CD8-positive, alpha-beta memory T cell (primary cell): Measurements from ENCODE around the gene FH. TPM values are rescaled to one million over a fixed set of nuclear protein-coding genes. Genes with fewer than 3 reads are reported as not detected.

ENCODE experiments used
- CTCF ChIA-PET: fragments of 350-600 bp; sonication (Branson Sonifier 250); formaldehyde crosslinking; loops from one replicate; lab custom pipeline; 2021; ENCODE audit warnings: antibody characterized with exemption; lab: Charles Lee
- POLR2A ChIA-PET: fragments of 350-600 bp; sonication (Branson Sonifier 250); formaldehyde crosslinking; loops from one replicate; lab custom pipeline; 2021; ENCODE audit warnings: antibody characterized with exemption; lab: Charles Lee
- DNase-seq, 5 donors: peaks; one replicate each; pipeline versions ENCODE4 v3.0.0 to v3.0.0-alpha.2; 2020 to 2022; ENCODE audit warnings: mixed read lengths in 1 of 5
- H3K27ac ChIP-seq: one replicate; pipeline ENCODE4 v1.7.0; 2013; ENCODE audit warnings: low read depth, mild to moderate bottlenecking, low read length, moderate library complexity
- H3K27me3 ChIP-seq: 2 replicates; pipeline ENCODE4 v1.7.0; 2013; ENCODE audit warnings: low read length, mild to moderate bottlenecking; ENCODE audit not compliant: insufficient read depth, poor library complexity, severe bottlenecking
- H3K36me3 ChIP-seq: 2 replicates; pipeline ENCODE4 v1.7.0; 2013; ENCODE audit warnings: mild to moderate bottlenecking, low read length, moderate library complexity; ENCODE audit not compliant: insufficient read depth
- H3K4me1 ChIP-seq: 2 replicates; pipeline ENCODE4 v1.7.0; 2013; ENCODE audit warnings: mild to moderate bottlenecking, low read length, moderate library complexity; ENCODE audit not compliant: insufficient read depth
- H3K4me3 ChIP-seq: 2 replicates; pipeline ENCODE4 v1.7.0; 2013; ENCODE audit warnings: mild to moderate bottlenecking, low read length
- H3K9me3 ChIP-seq: 2 replicates; pipeline ENCODE4 v1.7.0; 2013; ENCODE audit warnings: mild to moderate bottlenecking, low read length
- H3K27ac Mint-ChIP-seq, 8 donors: one replicate each; pipeline ENCODE4 v1.8.0; 2020 to 2021; ENCODE audit warnings: mixed read lengths in 8 of 8, mild to moderate bottlenecking in 6 of 8, inconsistent platforms in 3 of 8, moderate library complexity in 3 of 8
- H3K27me3 Mint-ChIP-seq, 2 donors: one replicate each; pipeline ENCODE4 v1.8.0; 2020 to 2021; ENCODE audit warnings: mixed read lengths in 2 of 2, mild to moderate bottlenecking in 1 of 2, moderate library complexity in 1 of 2
- H3K36me3 Mint-ChIP-seq, 3 donors: one replicate each; pipeline ENCODE4 v1.8.0; 2020 to 2021; ENCODE audit warnings: mixed read lengths in 3 of 3, inconsistent platforms in 1 of 3, mild to moderate bottlenecking in 1 of 3
- H3K4me1 Mint-ChIP-seq, 3 donors: one replicate each; pipeline ENCODE4 v1.8.0; 2020 to 2021; ENCODE audit warnings: mixed read lengths in 3 of 3, inconsistent platforms in 1 of 3, mild to moderate bottlenecking in 1 of 3
- H3K4me3 Mint-ChIP-seq, 7 donors: one replicate each; pipeline ENCODE4 v1.8.0; 2020 to 2021; ENCODE audit warnings: mixed read lengths in 7 of 7, mild to moderate bottlenecking in 6 of 7, moderate library complexity in 4 of 7, inconsistent platforms in 2 of 7
- H3K9me3 Mint-ChIP-seq, 5 donors: one replicate each; pipeline ENCODE4 v1.8.0; 2020 to 2022; ENCODE audit warnings: mixed read lengths in 5 of 5, mild to moderate bottlenecking in 3 of 5, moderate library complexity in 2 of 5, inconsistent platforms in 1 of 5
- polyA plus RNA-seq: library from polyadenylated mRNA; unstranded; fragments of 300-500 nt; fragmentation: Illumina TruSeq; gene quantifications from one replicate; pipeline ENCODE4 v1.2.3, GENCODE V29; 2021
- total RNA-seq, 2 experiments: library from RNA; stranded (reverse); gene quantifications; one replicate each; pipeline ENCODE4 v1.2.3, GENCODE V29; 2021

FH gene
- total and polyA plus RNA-seq, 3 experiments from 2014 or later: 27.2 to 101 (median 99.8) TPM

DNA sequence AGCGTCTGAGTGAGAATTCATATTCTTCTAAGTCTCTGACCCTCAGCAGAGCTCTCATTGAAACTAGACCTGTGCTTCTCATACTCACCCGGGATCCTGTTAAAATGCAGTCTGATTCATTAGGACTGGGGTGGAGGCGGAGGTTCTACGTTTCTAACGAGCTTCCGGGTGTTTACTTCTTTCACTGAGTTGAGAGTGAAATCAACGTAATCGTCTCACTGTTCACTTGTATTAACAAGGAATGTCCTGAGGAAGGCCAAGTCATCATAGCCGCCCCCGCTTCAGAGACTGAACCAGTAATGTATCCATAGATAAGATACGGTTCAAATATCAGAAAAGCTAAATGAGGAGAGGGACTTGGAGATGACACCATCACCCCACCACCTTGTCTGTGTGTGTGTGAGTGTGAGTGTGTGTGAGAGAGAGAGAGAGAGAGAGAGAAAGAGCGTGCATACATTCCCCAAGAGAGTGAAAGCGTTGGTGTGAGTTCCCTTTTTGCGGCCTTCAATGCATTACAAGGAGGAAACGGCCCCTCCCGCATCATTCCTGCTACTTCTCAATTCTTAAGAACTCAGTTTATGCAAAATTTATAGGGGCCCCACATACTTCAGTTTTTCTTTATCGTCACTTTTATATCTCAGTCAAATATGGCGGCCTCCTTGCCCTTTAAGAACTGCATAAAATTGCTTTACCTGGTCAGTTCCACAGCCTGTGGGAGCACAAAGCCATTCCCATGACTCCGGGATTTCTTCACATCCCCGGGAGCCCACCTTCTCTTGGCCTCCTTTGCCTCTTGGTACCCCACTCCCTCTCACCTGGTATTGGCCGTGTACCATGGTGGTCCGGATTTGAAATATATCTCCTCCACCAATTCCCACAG lies 32.4 kb upstream of the FH start:
- ChIA-PET CTCF (interaction anchor here (0.8 kb wide), 1 partner anchor 14 kb away, joined by 3 read pairs; no protein-coding TSS in a partner anchor), POLR2A (interaction anchor here (0.5 kb wide), 1 partner anchor 37 kb away, joined by 3 read pairs; no protein-coding TSS in a partner anchor)
- Histone ChIP-seq H3K27me3 (no peaks in the 10 kb centered on the region), H3K36me3 (no peaks in the 10 kb centered on the region), H3K27ac (peak overlapping the region; percentile 27), H3K4me3 (peak overlapping the region; percentile 62), H3K9me3 (no peaks in the 10 kb centered on the region), H3K4me1 (peaks cover 19% of the 10 kb centered on the region)
- Mint-ChIP-seq H3K27me3 (peaks cover 6 to 13% of the 10 kb centered on the region in 2 donors), H3K27ac (peak overlapping the region in 7 of 8 donors; percentile 24 to 93 (median 68)), H3K4me3 (peak overlapping the region; percentile 73 to 84 (median 79)), H3K9me3 (no peaks in the 10 kb centered on the region), H3K36me3 (peaks cover 0 to 5% (median 1%) of the 10 kb centered on the region in 3 donors), H3K4me1 (peaks cover 15 to 24% (median 20%) of the 10 kb centered on the region in 3 donors)
- DNase-seq: peak in 4 of 5 donors; percentile 1 to 50 (median 34)

- POLR2A ChIA-PET: no interaction called here
- H3K9me3 ChIP-seq: no peaks in the 10 kb centered on the region
- no peaks in the 10 kb centered on the region for H3K36me3 ChIP-seq
- H3K4me3 ChIP-seq: no peak overlapping the region
- Mint-ChIP-seq H3K4me1 (peaks cover 15 to 24% (median 20%) of the 10 kb centered on the region in 3 donors), H3K9me3 (peaks cover 0 to 2% (median 0%) of the 10 kb centered on the region in 5 donors), H3K4me3 (no peak overlapping the region), H3K36me3 (peaks cover 0 to 5% (median 1%) of the 10 kb centered on the region in 3 donors), H3K27me3 (peaks cover 14% of the 10 kb centered on the region in 2 donors), H3K27ac (no peak overlapping the region)
- no peak for DNase-seq
- CTCF ChIA-PET: no interaction called here
- H3K27ac ChIP-seq: no peak overlapping the region
- H3K4me1 ChIP-seq: peaks cover 19% of the 10 kb centered on the region
- H3K27me3 ChIP-seq: no peaks in the 10 kb centered on the region
Observed at GRCh38 chr1:241550318-241550717, 30.8 kb upstream of the FH start.

DNA sequence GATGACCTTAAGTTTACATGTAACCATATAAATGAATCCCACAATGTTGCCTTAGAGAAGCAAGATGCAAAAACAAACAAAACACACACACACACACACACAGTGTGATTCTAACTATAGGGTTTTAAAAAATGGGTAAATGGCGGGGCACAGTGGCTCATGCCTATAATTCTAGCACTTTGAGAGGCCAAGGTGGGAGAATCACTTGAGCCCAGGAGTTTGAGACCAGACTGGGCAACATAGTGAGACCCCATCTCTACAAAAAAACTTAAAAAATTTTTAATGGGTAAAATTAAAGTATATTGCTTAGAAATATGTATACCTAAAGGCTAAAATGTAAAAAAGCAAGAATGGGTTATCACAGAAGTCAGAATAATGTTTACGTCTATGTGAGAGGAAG lies 28.5 kb upstream of the FH start:
- H3K36me3 Mint-ChIP-seq: peaks cover 0 to 5% (median 0%) of the 10 kb centered on the region in 3 donors
- Histone ChIP-seq H3K9me3 (no peaks in the 10 kb centered on the region), H3K4me3 (no peak overlapping the region), H3K27ac (no peak overlapping the region), H3K4me1 (peaks cover 19% of the 10 kb centered on the region), H3K27me3 (no peaks in the 10 kb centered on the region), H3K36me3 (no peaks in the 10 kb centered on the region)
- H3K27ac Mint-ChIP-seq: no peak overlapping the region
- peaks cover 18 to 21% of the 10 kb centered on the region in 2 donors for H3K27me3 Mint-ChIP-seq
- peaks cover 15 to 24% (median 20%) of the 10 kb centered on the region in 3 donors for H3K4me1 Mint-ChIP-seq
- POLR2A ChIA-PET: no interaction called here
- no peak for DNase-seq
- CTCF ChIA-PET: no interaction called here
- peaks cover 0 to 2% (median 0%) of the 10 kb centered on the region in 5 donors for H3K9me3 Mint-ChIP-seq
- no peak overlapping the region for H3K4me3 Mint-ChIP-seq

- POLR2A ChIA-PET: no interaction called here
- Histone ChIP-seq H3K36me3 (no peaks in the 10 kb centered on the region), H3K9me3 (no peaks in the 10 kb centered on the region), H3K4me1 (no peaks in the 10 kb centered on the region), H3K4me3 (no peak overlapping the region), H3K27me3 (no peaks in the 10 kb centered on the region), H3K27ac (no peak overlapping the region)
- Mint-ChIP-seq H3K27ac (no peak overlapping the region), H3K27me3 (peaks cover 13 to 29% of the 10 kb centered on the region in 2 donors), H3K36me3 (no peaks in the 10 kb centered on the region), H3K9me3 (peaks cover 0 to 2% (median 0%) of the 10 kb centered on the region in 5 donors), H3K4me1 (no peaks in the 10 kb centered on the region), H3K4me3 (no peak overlapping the region)
- CTCF ChIA-PET: no interaction called here
- no peak for DNase-seq
Observed at GRCh38 chr1:241542199-241542907, 22.8 kb upstream of the FH start.

- Histone ChIP-seq H3K9me3 (no peaks in the 10 kb centered on the region), H3K4me1 (peaks cover 3% of the 10 kb centered on the region), H3K27ac (no peak overlapping the region), H3K4me3 (no peak overlapping the region), H3K27me3 (no peaks in the 10 kb centered on the region), H3K36me3 (no peaks in the 10 kb centered on the region)
- POLR2A ChIA-PET: no interaction called here
- Mint-ChIP-seq H3K36me3 (no peaks in the 10 kb centered on the region), H3K27me3 (peaks cover 0 to 8% of the 10 kb centered on the region in 2 donors), H3K4me1 (peaks cover 2 to 4% (median 4%) of the 10 kb centered on the region in 3 donors), H3K4me3 (no peak overlapping the region), H3K9me3 (peaks cover 0 to 2% (median 0%) of the 10 kb centered on the region in 5 donors), H3K27ac (no peak overlapping the region)
- no peak for DNase-seq
- CTCF ChIA-PET: interaction anchor here (1.3 kb wide), 1 partner anchor 462 kb away, joined by 3 read pairs; the partner anchor contains the start of gene MAP1LC3C
Observed at GRCh38 chr1:241536969-241537368, 17.4 kb upstream of the FH start.

DNA sequence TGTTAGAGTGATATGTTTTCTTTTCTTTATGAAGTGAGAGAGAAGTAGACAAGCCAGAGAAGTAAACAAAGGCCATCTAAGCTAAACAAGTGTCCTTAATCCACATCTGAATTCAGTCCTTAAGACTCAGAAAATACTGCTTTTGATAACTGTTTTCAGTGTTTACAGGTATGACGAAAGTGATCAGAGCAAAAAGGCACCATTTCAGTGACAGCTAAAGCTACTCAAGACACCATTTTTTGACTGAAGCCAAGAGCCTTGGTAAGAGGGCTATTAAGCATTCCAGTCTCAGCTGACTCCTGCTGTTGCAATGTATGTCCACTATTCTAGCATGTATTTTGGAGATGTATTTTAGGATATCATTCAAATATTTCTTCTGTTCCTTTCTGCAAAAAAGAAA lies 16.7 kb upstream of the FH start:
- Mint-ChIP-seq H3K4me3 (no peak overlapping the region), H3K9me3 (peaks cover 0 to 2% (median 0%) of the 10 kb centered on the region in 5 donors), H3K27ac (no peak overlapping the region), H3K27me3 (peaks cover 0 to 8% of the 10 kb centered on the region in 2 donors), H3K36me3 (peaks cover 0 to 2% (median 0%) of the 10 kb centered on the region in 3 donors), H3K4me1 (peaks cover 5 to 11% (median 11%) of the 10 kb centered on the region in 3 donors)
- Histone ChIP-seq H3K9me3 (no peaks in the 10 kb centered on the region), H3K27ac (no peak overlapping the region), H3K4me1 (peaks cover 4% of the 10 kb centered on the region), H3K36me3 (no peaks in the 10 kb centered on the region), H3K27me3 (no peaks in the 10 kb centered on the region), H3K4me3 (no peak overlapping the region)
- ChIA-PET POLR2A (no interaction called here), CTCF (interaction anchor here (1.3 kb wide), 1 partner anchor 462 kb away, joined by 3 read pairs; the partner anchor contains the start of gene MAP1LC3C)
- no peak for DNase-seq

DNA sequence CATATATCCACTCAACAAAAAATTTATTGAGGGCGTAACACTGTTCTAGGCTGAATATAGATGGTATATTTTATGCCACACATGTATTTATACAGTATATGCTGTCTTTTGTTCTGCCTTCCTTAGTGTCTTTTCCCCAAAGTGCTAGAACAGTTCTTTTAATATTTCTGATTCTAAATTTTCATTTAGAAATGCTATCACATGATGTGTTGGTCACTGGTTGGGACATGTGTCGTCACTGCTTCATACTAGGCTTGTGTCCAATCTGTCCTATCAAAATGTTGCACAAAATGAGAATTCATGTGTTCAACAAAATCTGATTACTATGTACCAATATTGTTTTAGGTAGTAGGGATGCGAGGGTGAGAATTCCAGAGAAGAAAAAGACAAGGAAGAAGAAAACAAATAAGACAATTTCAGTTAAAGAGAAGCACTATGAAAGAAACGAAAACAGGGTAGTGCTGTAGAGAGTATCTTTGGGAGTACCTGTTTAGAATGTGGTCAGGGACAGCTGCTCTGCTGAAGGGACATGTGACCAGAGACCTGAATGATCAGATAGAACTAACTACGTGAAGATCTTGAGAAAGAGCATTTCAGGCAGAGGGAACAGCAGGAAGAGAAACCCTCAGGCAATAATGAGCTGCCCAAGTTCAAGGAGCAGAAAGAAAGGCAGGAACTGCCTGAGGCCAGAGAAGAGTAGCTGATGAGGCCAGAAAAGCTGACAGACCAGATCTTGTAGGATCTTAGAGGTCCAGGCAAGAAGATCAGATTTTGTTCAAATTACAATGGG lies 14.0 kb upstream of the FH start:
- CTCF ChIA-PET: interaction anchor here (1.4 kb wide), 1 partner anchor 78 kb away, joined by 3 read pairs; no protein-coding TSS in a partner anchor
- Mint-ChIP-seq H3K9me3 (no peaks in the 10 kb centered on the region), H3K4me3 (peak overlapping the region in 2 of 7 donors; percentile 1 to 38), H3K27me3 (no peaks in the 10 kb centered on the region), H3K36me3 (peaks cover 0 to 2% (median 0%) of the 10 kb centered on the region in 3 donors), H3K27ac (no peak overlapping the region), H3K4me1 (peaks cover 8 to 16% (median 14%) of the 10 kb centered on the region in 3 donors)
- DNase-seq: no peak
- Histone ChIP-seq H3K4me3 (no peak overlapping the region), H3K4me1 (peaks cover 4% of the 10 kb centered on the region), H3K27me3 (no peaks in the 10 kb centered on the region), H3K9me3 (no peaks in the 10 kb centered on the region), H3K36me3 (no peaks in the 10 kb centered on the region), H3K27ac (no peak overlapping the region)
- POLR2A ChIA-PET: no interaction called here
